GM12878 (cell line): ENCODE results near the gene TMBIM1. TPM values are rescaled to one million over a fixed set of nuclear protein-coding genes. Genes with fewer than 3 reads are reported as not detected.

ENCODE experiments used
- ATAC-seq: fragments of 200-7000 bp; cut with Tn5 transposase; 3 replicates; pipeline ENCODE4 v1.9.1; 2020; ENCODE audit warnings: mild to moderate bottlenecking, moderate library complexity
- BruUV-seq: library from RNA; stranded (reverse); fragments of 400-500 nt; replicated peaks from 2 replicates; lab custom pipeline; 2021; lab: Mats Ljungman, UMichigan
- CTCF ChIA-PET: fragments of 300-600 bp; sonication (Branson Sonifier 250); formaldehyde crosslinking; extraction: SDS; loops from one replicate; lab custom pipeline; 2021; ENCODE audit warnings: inconsistent platforms; lab: Yijun Ruan, JAX
- POLR2A ChIA-PET: fragments of 350-600 bp; formaldehyde crosslinking; extraction: SDS; loops from one replicate; lab custom pipeline; 2021; ENCODE audit warnings: inconsistent platforms; lab: Charles Lee
- RAD21 ChIA-PET: fragments of 300-600 bp; sonication (Branson Sonifier 250); formaldehyde crosslinking; loops from one replicate; lab custom pipeline; 2023; ENCODE audit warnings: antibody characterized with exemption; ENCODE audit not compliant: unreplicated experiment; lab: Charles Lee
- SMC1A ChIA-PET: fragments of 300-600 bp; sonication (Branson Sonifier 250); formaldehyde crosslinking; loops from one replicate; lab custom pipeline; 2023; ENCODE audit not compliant: unreplicated experiment, uncharacterized antibody; lab: Charles Lee
- DNase-seq: peaks from one replicate; pipeline ENCODE4 v3.0.0-alpha.2; 2011; ENCODE audit warnings: low read depth, low spot score
- FAIRE-seq: peaks from 3 replicates; lab custom pipeline; 2011; peaks lifted over from hg19 to GRCh38; lab: Jason Lieb, UNC
- H2AFZ ChIP-seq: 2 replicates; pipeline ENCODE4 v1.6.0; 2011; ENCODE audit warnings: low read depth, low read length, control low read depth; ENCODE audit not compliant: control insufficient read depth
- H3K27ac ChIP-seq: 2 replicates; pipeline ENCODE4 v1.5.1; 2011; ENCODE audit warnings: control low read depth; ENCODE audit not compliant: control insufficient read depth, insufficient read depth
- H3K27me3 ChIP-seq, 2 experiments: replicated peaks in 1 of 2; 2 replicates each; pipeline versions ENCODE4 v1.6.0 to v1.6.1; 2011; ENCODE audit warnings: low read length in 1 of 2; ENCODE audit not compliant: control insufficient read depth in 2 of 2, insufficient read depth in 2 of 2
- H3K36me3 ChIP-seq, 2 experiments: 2 replicates each; pipeline ENCODE4 v1.5.1; 2011; ENCODE audit warnings: low read length in 1 of 2; ENCODE audit not compliant: control insufficient read depth in 2 of 2, insufficient read depth in 2 of 2
- H3K4me1 ChIP-seq: 2 replicates; pipeline ENCODE4 v1.6.1; 2011; ENCODE audit warnings: mild to moderate bottlenecking, low read length, moderate library complexity, mixed read lengths; ENCODE audit not compliant: control insufficient read depth, insufficient read depth
- H3K4me2 ChIP-seq: 2 replicates; pipeline ENCODE4 v1.6.0; 2011; ENCODE audit warnings: control low read depth; ENCODE audit not compliant: control insufficient read depth, insufficient read depth
- H3K4me3 ChIP-seq: fragments of 200-600 bp; sonication (generic); 2 replicates; pipeline ENCODE4 v1.5.1; 2016
- H3K79me2 ChIP-seq: 2 replicates; pipeline ENCODE4 v1.6.0; 2011; ENCODE audit warnings: low read length; ENCODE audit not compliant: control insufficient read depth, insufficient read depth
- H3K9ac ChIP-seq: 2 replicates; pipeline ENCODE4 v1.8.0; 2011; ENCODE audit warnings: low read length, control low read depth, mixed read lengths; ENCODE audit not compliant: control insufficient read depth, insufficient read depth
- H3K9me3 ChIP-seq: replicated peaks from 3 replicates; pipeline ENCODE4 v1.5.1; 2011; ENCODE audit warnings: mild to moderate bottlenecking, low read length; ENCODE audit not compliant: control insufficient read depth, insufficient read depth
- H4K20me1 ChIP-seq: 2 replicates; pipeline ENCODE4 v1.6.0; 2011; ENCODE audit not compliant: control insufficient read depth, insufficient read depth
- ESRRA ChIP-seq: IDR thresholded peaks from 2 replicates; pipeline ENCODE4 v1.6.1; 2012; ENCODE audit warnings: mild to moderate bottlenecking, low read length, improper control_type of control experiment
- NFIC ChIP-seq: IDR thresholded peaks from 2 replicates; pipeline ENCODE4 v1.6.1; 2012; ENCODE audit warnings: low read depth, mild to moderate bottlenecking, inconsistent platforms, low read length, moderate library complexity
- NFYB ChIP-seq: IDR thresholded peaks from 2 replicates; pipeline ENCODE4 v1.6.1; 2011; ENCODE audit warnings: low read depth, mild to moderate bottlenecking, low read length, improper control_type of control experiment, moderate library complexity; ENCODE audit not compliant: insufficient read depth
- NR2C2 ChIP-seq: IDR thresholded peaks from 2 replicates; pipeline ENCODE4 v1.6.1; 2011; ENCODE audit warnings: borderline replicate concordance, low read depth; ENCODE audit not compliant: control insufficient read depth, insufficient read length
- PAX5 ChIP-seq: IDR thresholded peaks from 2 replicates; pipeline ENCODE4 v1.6.1; 2011; ENCODE audit warnings: low read depth, low read length, borderline replicate concordance
- PAX8 ChIP-seq: fragments of 450-650 bp; IDR thresholded peaks from 2 replicates; pipeline ENCODE4 v1.6.1; 2017; ENCODE audit warnings: mild to moderate bottlenecking, moderate library complexity
- RUNX3 ChIP-seq: IDR thresholded peaks from 2 replicates; pipeline ENCODE4 v1.6.1; 2012; ENCODE audit warnings: low read length, inconsistent platforms
- SIN3A ChIP-seq: IDR thresholded peaks from 2 replicates; pipeline ENCODE4 v1.6.1; 2012; ENCODE audit warnings: low read depth, low read length, improper control_type of control experiment
- TAF1 ChIP-seq: IDR thresholded peaks from 2 replicates; pipeline ENCODE4 v1.6.1; 2011; ENCODE audit warnings: mild to moderate bottlenecking, low read depth, low read length, borderline replicate concordance
- YY1 ChIP-seq: IDR thresholded peaks from 2 replicates; pipeline ENCODE4 v1.6.1; 2011; ENCODE audit warnings: low read depth, mild to moderate bottlenecking, low read length
- ZBED1 ChIP-seq: IDR thresholded peaks from 2 replicates; pipeline ENCODE4 v1.6.1; 2016; ENCODE audit warnings: borderline replicate concordance
- WGBS: methylation state at CpG from one replicate; pipeline ENCODE4 v1.1.6; 2016; ENCODE audit warnings: low lambda C conversion rate; ENCODE audit not compliant: insufficient replicate concordance, insufficient coverage; ENCODE audit errors: missing lambda C conversion rate; 5-methylcytosine and 5-hydroxymethylcytosine counted together
- in situ Hi-C: fragments of 300-500 bp; cut with MboI; formaldehyde crosslinking; loops from 9 replicates; pipeline ENCODE4 v1.14.3; 2018; ENCODE audit warnings: mixed read lengths
- intact Hi-C: fragments of 100-400 bp; cut with micrococcal nuclease; formaldehyde crosslinking; loops from one replicate; pipeline ENCODE4 v1.14.2; 2022; ENCODE audit not compliant: unreplicated experiment
- polyA plus RNA-seq, 11 experiments: library from polyadenylated mRNA; depleted of rRNA in 4 of 11; unstranded in 6 of 11; stranded (reverse) in 5 of 11; fragments of >200 nt; fragmentation: Nextera tagmentation in 4 of 11; fragmentation: Illumina TruSeq in 1 of 11; extraction: Ambion mirVana in 4 of 11; extraction: Trizol in 1 of 11; gene quantifications; 1 replicate in 1 of 11; 2 replicates in 10 of 11; pipeline versions ENCODE4 v1.2.1 to v1.2.3, GENCODE V29; 2011 to 2016; ENCODE audit warnings: inconsistent platforms in 2 of 11, missing spikeins in 2 of 11, low read depth in 1 of 11
- total RNA-seq, 4 experiments: library from RNA; depleted of rRNA in 3 of 4; stranded (reverse); fragments of >200 nt in 3 of 4; fragmentation: Illumina TruSeq in 1 of 4; extraction: Trizol in 1 of 4; gene quantifications; 2 replicates each; pipeline versions ENCODE4 v1.2.1 to v1.2.3, GENCODE V29; 2013 to 2021
- TF ChIP-seq, protein P1 (sequence below): fragments of 150-350 bp; IDR thresholded peaks from 2 replicates; pipeline ENCODE4 v1.6.1; 2014; ENCODE audit warnings: mild to moderate bottlenecking, low read depth, low read length
- TF ChIP-seq, protein P2 (sequence below): fragments of 450-650 bp; IDR thresholded peaks from 2 replicates; pipeline ENCODE4 v1.6.1; 2017; ENCODE audit warnings: low read depth, mild to moderate bottlenecking, moderate library complexity
- TF ChIP-seq, protein P3 (sequence below): IDR thresholded peaks from 2 replicates; pipeline ENCODE4 v1.6.1; 2011; ENCODE audit warnings: low read depth, low read length, improper control_type of control experiment, borderline replicate concordance
- TF ChIP-seq, protein P4 (sequence below): fragments of 450-650 bp; IDR thresholded peaks from 2 replicates; pipeline ENCODE4 v1.6.1; 2017; ENCODE audit warnings: mild to moderate bottlenecking, low read depth, inconsistent platforms; ENCODE audit not compliant: poor library complexity, severe bottlenecking

TMBIM1 gene
- total and polyA plus RNA-seq, 10 of the 15 experiments (the other 5 are each of a cell fraction or from before 2014, with no cell fraction given) = 6.1 to 38.3 (median 26.2) TPM

DNA sequence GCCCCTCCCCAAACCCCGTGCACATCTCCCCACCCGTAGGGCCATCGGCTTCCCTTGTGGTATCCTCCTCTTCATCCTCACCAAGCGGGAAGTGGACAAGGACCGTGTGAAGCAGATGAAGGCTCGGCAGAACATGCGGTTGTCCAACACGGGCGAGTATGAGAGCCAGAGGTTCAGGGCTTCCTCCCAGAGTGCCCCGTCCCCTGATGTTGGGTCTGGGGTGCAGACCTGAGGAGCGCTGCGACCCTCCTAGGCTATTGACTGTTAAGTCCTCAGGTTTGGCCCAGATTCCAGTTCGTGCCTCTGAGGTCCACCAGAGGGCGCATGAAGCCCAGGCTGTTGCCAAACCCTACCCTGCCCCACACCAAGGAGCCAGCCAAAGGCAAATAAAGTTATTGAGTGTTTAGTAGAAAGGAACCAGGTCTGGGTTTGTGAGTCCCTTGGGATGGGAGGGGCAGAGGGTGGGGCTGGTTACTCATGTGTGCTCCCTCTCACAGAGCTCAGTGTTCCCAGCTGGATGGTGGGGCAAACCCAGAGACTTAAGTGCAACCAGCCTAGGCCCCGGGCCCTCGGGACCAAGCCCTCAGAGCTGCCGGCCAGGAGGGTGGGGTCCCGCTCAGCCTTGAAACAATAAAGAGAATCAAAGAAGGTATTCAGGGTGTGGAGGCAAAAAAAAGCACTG lies 19.6 kb downstream of the TMBIM1 start:
- intact Hi-C loops = loop anchor here (1.0 to 5.0 kb wide), 5 partner anchors 14 to 295 kb away; partner anchors contain the start of genes CATIP, CNOT9 and USP37
- peaks cover 21 to 25% of the 10 kb centered on the region in 2 experiments for H3K36me3 ChIP-seq
- ChIA-PET POLR2A (interaction anchor here (0.9 to 6.8 kb wide), 6 partner anchors 14 to 125 kb away, joined by 3 to 84 read pairs (median 8); partner anchors contain the start of gene TMBIM1), SMC1A (interaction anchor here (0.7 to 7.6 kb wide), 13 partner anchors 16 to 242 kb away, joined by 3 to 194 read pairs (median 4); partner anchors contain the start of genes CATIP and TMBIM1), CTCF (interaction anchor here (0.6 to 7.0 kb wide), 24 partner anchors 12 to 244 kb away, joined by 3 to 154 read pairs (median 6); partner anchors contain the start of genes CATIP, GPBAR1 and TMBIM1), RAD21 (interaction anchor here (0.6 to 7.3 kb wide), 23 partner anchors 12 to 388 kb away, joined by 3 to 141 read pairs (median 4); partner anchors contain the start of genes ARPC2, CATIP and TMBIM1)
- in situ Hi-C loops = no loop called here
- peaks cover 19% of the 10 kb centered on the region for H3K79me2 ChIP-seq
- no peak overlapping the region for H3K4me3 ChIP-seq
- H4K20me1 ChIP-seq = no peaks in the 10 kb centered on the region
- H3K9ac ChIP-seq = no peak overlapping the region
- 17% methylated on average over 16 of the region's 18 CpGs for WGBS
- ATAC-seq (peak; percentile 56), DNase-seq (peak; percentile 59), FAIRE-seq (peak; percentile 83)
- H3K4me2 ChIP-seq = peak overlapping the region; percentile 90; the same call in 1 of the 2 replicates
- H3K27me3 ChIP-seq = no peaks in the 10 kb centered on the region
- H2AFZ ChIP-seq = no peak overlapping the region
- BruUV-seq = no TSS peak
- no peaks in the 10 kb centered on the region for H3K9me3 ChIP-seq
- no peak overlapping the region for H3K27ac ChIP-seq
- peaks cover 18% of the 10 kb centered on the region for H3K4me1 ChIP-seq
- TF ChIP-seq ESRRA (no peak), PAX5 (no peak), RUNX3 (0 out of 2 replicates have a peak, but pooled peaks have one; percentile 39), PAX8 (no peak), NR2C2 (no peak), TAF1 (no peak), NFYB (no peak), NFIC (no peak), YY1 (peak; percentile 71), ZBED1 (no peak), SIN3A (no peak)
- TF ChIP-seq, protein P1, sequence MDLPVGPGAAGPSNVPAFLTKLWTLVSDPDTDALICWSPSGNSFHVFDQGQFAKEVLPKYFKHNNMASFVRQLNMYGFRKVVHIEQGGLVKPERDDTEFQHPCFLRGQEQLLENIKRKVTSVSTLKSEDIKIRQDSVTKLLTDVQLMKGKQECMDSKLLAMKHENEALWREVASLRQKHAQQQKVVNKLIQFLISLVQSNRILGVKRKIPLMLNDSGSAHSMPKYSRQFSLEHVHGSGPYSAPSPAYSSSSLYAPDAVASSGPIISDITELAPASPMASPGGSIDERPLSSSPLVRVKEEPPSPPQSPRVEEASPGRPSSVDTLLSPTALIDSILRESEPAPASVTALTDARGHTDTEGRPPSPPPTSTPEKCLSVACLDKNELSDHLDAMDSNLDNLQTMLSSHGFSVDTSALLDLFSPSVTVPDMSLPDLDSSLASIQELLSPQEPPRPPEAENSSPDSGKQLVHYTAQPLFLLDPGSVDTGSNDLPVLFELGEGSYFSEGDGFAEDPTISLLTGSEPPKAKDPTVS = no peak
- TF ChIP-seq, protein P2, sequence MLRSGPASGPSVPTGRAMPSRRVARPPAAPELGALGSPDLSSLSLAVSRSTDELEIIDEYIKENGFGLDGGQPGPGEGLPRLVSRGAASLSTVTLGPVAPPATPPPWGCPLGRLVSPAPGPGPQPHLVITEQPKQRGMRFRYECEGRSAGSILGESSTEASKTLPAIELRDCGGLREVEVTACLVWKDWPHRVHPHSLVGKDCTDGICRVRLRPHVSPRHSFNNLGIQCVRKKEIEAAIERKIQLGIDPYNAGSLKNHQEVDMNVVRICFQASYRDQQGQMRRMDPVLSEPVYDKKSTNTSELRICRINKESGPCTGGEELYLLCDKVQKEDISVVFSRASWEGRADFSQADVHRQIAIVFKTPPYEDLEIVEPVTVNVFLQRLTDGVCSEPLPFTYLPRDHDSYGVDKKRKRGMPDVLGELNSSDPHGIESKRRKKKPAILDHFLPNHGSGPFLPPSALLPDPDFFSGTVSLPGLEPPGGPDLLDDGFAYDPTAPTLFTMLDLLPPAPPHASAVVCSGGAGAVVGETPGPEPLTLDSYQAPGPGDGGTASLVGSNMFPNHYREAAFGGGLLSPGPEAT = no peak
- TF ChIP-seq, protein P3, sequence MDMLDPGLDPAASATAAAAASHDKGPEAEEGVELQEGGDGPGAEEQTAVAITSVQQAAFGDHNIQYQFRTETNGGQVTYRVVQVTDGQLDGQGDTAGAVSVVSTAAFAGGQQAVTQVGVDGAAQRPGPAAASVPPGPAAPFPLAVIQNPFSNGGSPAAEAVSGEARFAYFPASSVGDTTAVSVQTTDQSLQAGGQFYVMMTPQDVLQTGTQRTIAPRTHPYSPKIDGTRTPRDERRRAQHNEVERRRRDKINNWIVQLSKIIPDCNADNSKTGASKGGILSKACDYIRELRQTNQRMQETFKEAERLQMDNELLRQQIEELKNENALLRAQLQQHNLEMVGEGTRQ = no peak
- TF ChIP-seq, protein P4, sequence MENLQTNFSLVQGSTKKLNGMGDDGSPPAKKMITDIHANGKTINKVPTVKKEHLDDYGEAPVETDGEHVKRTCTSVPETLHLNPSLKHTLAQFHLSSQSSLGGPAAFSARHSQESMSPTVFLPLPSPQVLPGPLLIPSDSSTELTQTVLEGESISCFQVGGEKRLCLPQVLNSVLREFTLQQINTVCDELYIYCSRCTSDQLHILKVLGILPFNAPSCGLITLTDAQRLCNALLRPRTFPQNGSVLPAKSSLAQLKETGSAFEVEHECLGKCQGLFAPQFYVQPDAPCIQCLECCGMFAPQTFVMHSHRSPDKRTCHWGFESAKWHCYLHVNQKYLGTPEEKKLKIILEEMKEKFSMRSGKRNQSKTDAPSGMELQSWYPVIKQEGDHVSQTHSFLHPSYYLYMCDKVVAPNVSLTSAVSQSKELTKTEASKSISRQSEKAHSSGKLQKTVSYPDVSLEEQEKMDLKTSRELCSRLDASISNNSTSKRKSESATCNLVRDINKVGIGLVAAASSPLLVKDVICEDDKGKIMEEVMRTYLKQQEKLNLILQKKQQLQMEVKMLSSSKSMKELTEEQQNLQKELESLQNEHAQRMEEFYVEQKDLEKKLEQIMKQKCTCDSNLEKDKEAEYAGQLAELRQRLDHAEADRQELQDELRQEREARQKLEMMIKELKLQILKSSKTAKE = peak; percentile 15
